H1 (cell line): ENCODE measurements around the gene CNNM1. TPM values are rescaled to one million over a fixed set of nuclear protein-coding genes. Genes with fewer than 3 reads are reported as not detected.

Experiments used
- CTCF ChIA-PET: fragments of 300-600 bp; sonication (Branson Sonifier 250); formaldehyde crosslinking; loops from one replicate; lab custom pipeline; 2021; ENCODE audit not compliant: partially characterized antibody; lab: Charles Lee
- POLR2A ChIA-PET: fragments of 300-600 bp; sonication (Branson Sonifier 250); formaldehyde crosslinking; loops from one replicate; lab custom pipeline; 2021; ENCODE audit warnings: inconsistent platforms; ENCODE audit not compliant: partially characterized antibody; lab: Charles Lee
- DNase-seq, 2 experiments: peaks; one replicate each; pipeline versions ENCODE4 v3.0.0 to v3.0.0-alpha.2; 2010 to 2022; ENCODE audit warnings: low spot score in 2 of 2, low read depth in 1 of 2, mixed read lengths in 1 of 2
- FAIRE-seq: peaks from 2 replicates; lab custom pipeline; 2011; peaks lifted over from hg19 to GRCh38; lab: Jason Lieb, UNC
- H2AFZ ChIP-seq: 2 replicates; pipeline ENCODE4 v1.8.1; 2012; ENCODE audit warnings: low read length, inconsistent platforms
- H2AK5ac ChIP-seq: 2 replicates; pipeline ENCODE4 v1.6.1; 2013; ENCODE audit warnings: low read depth, low read length
- H2BK120ac ChIP-seq: replicated peaks from 2 replicates; pipeline ENCODE3; 2013; ENCODE audit warnings: low read depth, low read length, inconsistent platforms
- H2BK12ac ChIP-seq: 2 replicates; pipeline ENCODE4 v1.6.1; 2013; ENCODE audit warnings: low read depth, low read length
- H2BK15ac ChIP-seq: 2 replicates; pipeline ENCODE4 v1.6.1; 2013; ENCODE audit warnings: low read length
- H2BK20ac ChIP-seq: 2 replicates; pipeline ENCODE4 v1.6.1; 2013; ENCODE audit warnings: low read length
- H2BK5ac ChIP-seq: 2 replicates; pipeline ENCODE4 v1.6.1; 2013; ENCODE audit warnings: low read depth, low read length
- H3K14ac ChIP-seq: 2 replicates; pipeline ENCODE4 v1.6.1; 2013; ENCODE audit warnings: inconsistent platforms; ENCODE audit not compliant: insufficient read length
- H3K18ac ChIP-seq: 2 replicates; pipeline ENCODE4 v1.6.1; 2013; ENCODE audit warnings: low read length; ENCODE audit errors: extremely low read depth
- H3K23ac ChIP-seq: 2 replicates; pipeline ENCODE4 v1.6.1; 2013; ENCODE audit warnings: inconsistent platforms; ENCODE audit not compliant: insufficient read length
- H3K23me2 ChIP-seq: 2 replicates; pipeline ENCODE4 v1.6.1; 2013; ENCODE audit warnings: low read depth, low read length
- H3K27ac ChIP-seq: 2 replicates; pipeline ENCODE4 v1.6.1; 2011; ENCODE audit warnings: low read depth, low read length, inconsistent platforms
- H3K27me3 ChIP-seq, 4 experiments: replicated peaks in 1 of 4; 1 replicate in 1 of 4; 2 replicates in 3 of 4; pipeline versions ENCODE4 v1.6.1 to v1.8.1; 2011 to 2013; ENCODE audit warnings: low read length in 3 of 4, mild to moderate bottlenecking in 3 of 4, inconsistent platforms in 2 of 4, mixed read lengths in 2 of 4, moderate library complexity in 1 of 4; ENCODE audit not compliant: control insufficient read depth in 3 of 4, insufficient read depth in 3 of 4; ENCODE audit errors: extremely low read depth in 1 of 4
- H3K36me3 ChIP-seq, 4 experiments: 2 replicates each; pipeline versions ENCODE4 v1.6.1 to v1.8.1; 2011 to 2013; ENCODE audit warnings: mild to moderate bottlenecking in 4 of 4, low read length in 3 of 4, moderate library complexity in 2 of 4, control low read depth in 1 of 4, inconsistent platforms in 1 of 4; ENCODE audit not compliant: insufficient read depth in 4 of 4, control insufficient read depth in 2 of 4
- H3K4ac ChIP-seq: replicated peaks from 2 replicates; pipeline ENCODE3; 2013; ENCODE audit warnings: low read length, low read depth, mixed read lengths, inconsistent platforms; ENCODE audit not compliant: insufficient read length
- H3K4me1 ChIP-seq, 4 experiments: replicated peaks in 1 of 4; 1 replicate in 1 of 4; 2 replicates in 3 of 4; pipeline versions ENCODE4 v1.6.1 to v1.8.1; 2011 to 2013; ENCODE audit warnings: low read length in 3 of 4, inconsistent platforms in 2 of 4, mixed read lengths in 1 of 4; ENCODE audit not compliant: insufficient read depth in 4 of 4, control insufficient read depth in 3 of 4
- H3K4me2 ChIP-seq, 2 experiments: 2 replicates each; pipeline versions ENCODE4 v1.6.1 to v1.8.1; 2011 to 2013; ENCODE audit warnings: low read depth in 2 of 2, low read length in 2 of 2, control low read depth in 1 of 2, inconsistent platforms in 1 of 2, mild to moderate bottlenecking in 1 of 2; ENCODE audit not compliant: insufficient read depth in 1 of 2
- H3K4me3 ChIP-seq, 4 experiments: fragments of 200-600, 300-600 bp in 1 of 4; sonication (generic), shearing (Covaris generic), sonication (Bioruptor Twin) in 1 of 4; 2 replicates each; pipeline versions ENCODE4 v1.5.1 to v1.8.1; 2011 to 2016; ENCODE audit warnings: low read length in 4 of 4, low read depth in 3 of 4, control low read depth in 2 of 4, inconsistent platforms in 2 of 4, mild to moderate bottlenecking in 2 of 4, mixed read lengths in 1 of 4, moderate library complexity in 1 of 4; ENCODE audit not compliant: insufficient read depth in 2 of 4; ENCODE audit errors: extremely low read depth in 1 of 4
- H3K56ac ChIP-seq: replicated peaks from 2 replicates; pipeline ENCODE3; 2013; ENCODE audit warnings: low read depth, mild to moderate bottlenecking, mixed read lengths, low read length, inconsistent platforms; ENCODE audit not compliant: insufficient read length
- H3K79me1 ChIP-seq: 2 replicates; pipeline ENCODE4 v1.6.1; 2013; ENCODE audit warnings: low read depth, low read length, control low read depth
- H3K79me2 ChIP-seq, 2 experiments: 2 replicates each; pipeline versions ENCODE4 v1.6.1 to v1.8.1; 2012 to 2013; ENCODE audit warnings: low read length in 2 of 2, mild to moderate bottlenecking in 2 of 2, inconsistent platforms in 1 of 2; ENCODE audit not compliant: insufficient read depth in 2 of 2, control insufficient read depth in 1 of 2
- H3K9ac ChIP-seq, 4 experiments: replicated peaks in 1 of 4; 1 replicate in 1 of 4; 2 replicates in 3 of 4; pipeline versions ENCODE4 v1.6.1 to v1.8.1; 2011 to 2013; ENCODE audit warnings: low read depth in 3 of 4, low read length in 3 of 4, control low read depth in 2 of 4, mild to moderate bottlenecking in 2 of 4, moderate library complexity in 2 of 4, inconsistent platforms in 1 of 4; ENCODE audit errors: extremely low read depth in 1 of 4
- H3K9me3 ChIP-seq, 2 experiments: 2 replicates each; pipeline versions ENCODE4 v1.6.1 to v1.8.1; 2012 to 2013; ENCODE audit warnings: mild to moderate bottlenecking in 2 of 2, moderate library complexity in 2 of 2, control low read depth in 1 of 2, inconsistent platforms in 1 of 2, low read depth in 1 of 2, low read length in 1 of 2, mixed read lengths in 1 of 2; ENCODE audit not compliant: insufficient read depth in 2 of 2
- H4K20me1 ChIP-seq, 2 experiments: replicated peaks in 1 of 2; 2 replicates each; pipeline versions ENCODE3 to v1.8.1; 2011 to 2013; ENCODE audit warnings: inconsistent platforms in 2 of 2, low read length in 2 of 2, mild to moderate bottlenecking in 1 of 2; ENCODE audit not compliant: insufficient read depth in 2 of 2, control insufficient read depth in 1 of 2
- H4K5ac ChIP-seq: 2 replicates; pipeline ENCODE4 v1.6.1; 2013; ENCODE audit warnings: low read length, low read depth, mixed read lengths, inconsistent platforms; ENCODE audit not compliant: insufficient read length
- H4K8ac ChIP-seq: 2 replicates; pipeline ENCODE4 v1.8.0; 2013; ENCODE audit warnings: mild to moderate bottlenecking, moderate library complexity, low read length, inconsistent platforms; ENCODE audit not compliant: insufficient read depth; ENCODE audit errors: extremely low read depth
- H4K91ac ChIP-seq: replicated peaks from 2 replicates; pipeline ENCODE3; 2013; ENCODE audit warnings: low read length, mixed read lengths, inconsistent platforms; ENCODE audit not compliant: insufficient read length
- CEBPB ChIP-seq: IDR thresholded peaks from 2 replicates; pipeline ENCODE4 v1.6.1; 2012; ENCODE audit warnings: low read depth, low read length
- NANOG ChIP-seq: IDR thresholded peaks from 2 replicates; pipeline ENCODE4 v1.6.1; 2011; ENCODE audit warnings: low read length, low read depth, mild to moderate bottlenecking, inconsistent platforms; ENCODE audit not compliant: insufficient read depth, poor library complexity, severe bottlenecking
- USF2 ChIP-seq: IDR thresholded peaks from 2 replicates; pipeline ENCODE4 v1.6.1; 2011; ENCODE audit warnings: low read length, improper control_type of control experiment
- WGBS, 2 experiments: shearing (Covaris generic) in 1 of 2; methylation state at CpG; one replicate each; pipeline versions ENCODE4 v1.1.6 to v1.1.7; 2013 to 2015; ENCODE audit warnings: low lambda C conversion rate in 2 of 2, mixed read lengths in 2 of 2, inconsistent platforms in 1 of 2, low coverage in 1 of 2, missing lambda C conversion rate in 1 of 2; ENCODE audit not compliant: insufficient replicate concordance in 2 of 2, insufficient coverage in 1 of 2, insufficient read length in 1 of 2; ENCODE audit errors: extremely low coverage in 1 of 2, missing lambda C conversion rate in 1 of 2; 5-methylcytosine and 5-hydroxymethylcytosine counted together
- polyA plus RNA-seq, 7 experiments: library from polyadenylated mRNA; depleted of rRNA in 3 of 7; stranded (reverse) in 5 of 7; unstranded in 2 of 7; fragments of >200 nt in 5 of 7; fragments of 200-250 nt in 2 of 7; gene quantifications; 1 replicate in 5 of 7; 2 replicates in 1 of 7; 4 replicates in 1 of 7; pipeline versions ENCODE4 v1.2.1 to v1.2.3, GENCODE V29; 2011 to 2013; ENCODE audit warnings: missing spikeins in 2 of 7, mixed read lengths in 2 of 7
- total RNA-seq: library from RNA; stranded (reverse); fragmentation: NEBNext Ultra II Directional; extraction: Animal tissue kit (Norgen Biotek cat#: 25700); gene quantifications from 2 replicates; pipeline ENCODE4 v1.2.1, GENCODE V29; 2021

The CNNM1 gene
- total and polyA plus RNA-seq, 2 of the 8 experiments (the other 6 are each of a cell fraction or from before 2014, with no cell fraction given): 0.74 to 0.92 TPM

- peaks cover 0 to 5% (median 0%) of the 10 kb centered on the region in 4 experiments; a peak in 4 of 8 replicates for H3K36me3 ChIP-seq
- H3K4ac ChIP-seq: no peak overlapping the region
- no peak overlapping the region; the same call in 1 of the 2 replicates for H2BK12ac ChIP-seq
- ChIA-PET CTCF (interaction anchor here (1.0 to 3.3 kb wide), 5 partner anchors 10 to 281 kb away, joined by 3 to 16 read pairs (median 5); no protein-coding TSS in a partner anchor), POLR2A (interaction anchor here (0.9 to 2.8 kb wide), 22 partner anchors 10 to 303 kb away, joined by 3 to 30 read pairs (median 5); partner anchors contain the start of genes COX15, CUTC and SLC25A28)
- no peak overlapping the region for H2BK15ac ChIP-seq
- H3K4me1 ChIP-seq: peaks cover 0 to 4% (median 0%) of the 10 kb centered on the region in 4 experiments; a peak in 1 of 7 replicates
- H3K79me2 ChIP-seq: peaks cover 0 to 50% of the 10 kb centered on the region in 2 experiments; a peak in 3 of 4 replicates
- H2BK120ac ChIP-seq: no peak overlapping the region
- no peak overlapping the region for H3K18ac ChIP-seq
- H4K20me1 ChIP-seq: peaks cover 0 to 5% of the 10 kb centered on the region in 2 experiments
- H3K4me2 ChIP-seq: peak overlapping the region; percentile 70 to 91
- no peak overlapping the region for H3K56ac ChIP-seq
- H4K5ac ChIP-seq: no peak overlapping the region
- peak overlapping the region; percentile 81 to 89 (median 85) for H3K9ac ChIP-seq
- no peak overlapping the region for H2AK5ac ChIP-seq
- DNase-seq (no peak), FAIRE-seq (no peak)
- no peaks in the 10 kb centered on the region for H3K27me3 ChIP-seq
- H3K79me1 ChIP-seq: peaks cover 6% of the 10 kb centered on the region
- no peak overlapping the region for H4K91ac ChIP-seq
- no peak overlapping the region for H2BK20ac ChIP-seq
- TF ChIP-seq CEBPB (0 out of 2 replicates have a peak, but pooled peaks have one; percentile 9), USF2 (no peak), NANOG (no peak)
- H3K4me3 ChIP-seq: peak overlapping the region; percentile 87 to 99 (median 98)
- H4K8ac ChIP-seq: no peak overlapping the region
- H3K23ac ChIP-seq: no peak overlapping the region
- H3K9me3 ChIP-seq: no peaks in the 10 kb centered on the region
- H3K27ac ChIP-seq: no peak overlapping the region
- 36% methylated on average over 6 of the region's 6 CpGs; no CpG with 5 or more reads in 1 of the 2 experiments for WGBS, 2 experiments
- no peak overlapping the region for H2AFZ ChIP-seq
- H3K14ac ChIP-seq: no peak overlapping the region
- no peak overlapping the region for H2BK5ac ChIP-seq
- H3K23me2 ChIP-seq: peaks cover 12% of the 10 kb centered on the region
Measured at GRCh38 chr10:99429517-99430095, 100.5 kb downstream of the CNNM1 start.
